Activated CD4-positive, alpha-beta T cell treated with anti-CD3 and anti-CD28 coated beads, Interleukin-2, amount 10 ng/mL, durations not matched to agents 7 days and 5 days (primary cell): ENCODE data around the gene INSRR. TPM values are rescaled to one million over a fixed set of nuclear protein-coding genes. Genes with fewer than 3 reads are reported as not detected.

Experiments
- CTCF ChIA-PET: fragments of 350-600 bp; sonication (Branson Sonifier 250); formaldehyde crosslinking; loops from one replicate; lab custom pipeline; 2021; ENCODE audit warnings: antibody characterized with exemption; lab: Charles Lee
- POLR2A ChIA-PET: fragments of 350-600 bp; sonication (Branson Sonifier 250); formaldehyde crosslinking; loops from one replicate; lab custom pipeline; 2021; ENCODE audit warnings: antibody characterized with exemption; lab: Charles Lee
- DNase-seq: peaks from one replicate; pipeline ENCODE4 v3.0.0-alpha.2; 2020
- H3K27ac Mint-ChIP-seq: one replicate; pipeline ENCODE4 v1.8.0; 2021; ENCODE audit warnings: mild to moderate bottlenecking, moderate library complexity, mixed read lengths
- H3K27me3 Mint-ChIP-seq: one replicate; pipeline ENCODE4 v1.8.0; 2021; ENCODE audit warnings: mixed read lengths
- H3K36me3 Mint-ChIP-seq: one replicate; pipeline ENCODE4 v1.8.0; 2021; ENCODE audit warnings: low read depth, mixed read lengths
- H3K4me1 Mint-ChIP-seq: one replicate; pipeline ENCODE4 v1.8.0; 2021; ENCODE audit warnings: mixed read lengths
- H3K4me3 Mint-ChIP-seq: one replicate; pipeline ENCODE4 v1.8.0; 2021; ENCODE audit warnings: mild to moderate bottlenecking, moderate library complexity, mixed read lengths
- H3K9me3 Mint-ChIP-seq: one replicate; pipeline ENCODE4 v1.8.0; 2021; ENCODE audit warnings: mixed read lengths
- total RNA-seq, 2 experiments: library from RNA; stranded (reverse); gene quantifications; one replicate each; pipeline ENCODE4 v1.2.3, GENCODE V29; 2021

Gene INSRR
- total RNA-seq, 2 experiments from 2014 or later, result 0.05 TPM; not detected in 1

DNA sequence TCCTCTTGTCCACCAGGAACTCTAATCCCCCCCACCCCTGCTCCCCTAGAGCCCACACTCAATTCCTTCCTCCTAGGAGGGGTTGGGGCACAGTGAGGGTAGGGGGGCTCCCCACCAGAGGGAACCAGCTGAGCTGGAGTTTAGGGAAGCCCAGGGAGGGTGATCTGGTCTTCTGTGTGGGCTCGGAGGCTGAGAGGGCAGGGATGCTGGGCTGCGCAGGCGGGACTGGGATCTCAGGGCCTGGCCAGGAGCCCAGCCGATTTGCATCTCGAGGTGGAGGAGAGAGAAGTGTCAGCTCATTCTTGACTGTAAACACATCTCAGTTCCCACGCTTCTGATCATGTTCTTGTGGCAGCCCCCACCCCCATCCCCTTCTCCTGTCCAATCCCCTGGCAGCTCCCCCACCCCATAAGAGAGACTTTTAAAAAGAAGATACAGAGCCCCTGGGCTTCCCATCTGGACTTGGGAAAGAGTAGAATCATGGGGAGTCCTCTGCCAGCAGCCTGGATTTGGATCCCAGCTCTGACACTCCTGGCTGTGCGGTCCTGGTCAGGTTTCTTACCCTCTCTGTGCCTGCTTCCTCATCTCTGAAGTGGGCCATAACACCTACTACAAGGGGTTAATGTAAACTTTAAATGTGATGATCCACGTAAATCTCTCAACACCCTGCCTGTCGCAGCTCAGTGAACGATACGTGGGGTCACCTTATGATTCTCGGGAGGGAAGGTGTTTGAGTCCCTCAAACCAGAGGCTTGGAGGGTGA, 41.2 kb upstream of the INSRR start:
- H3K36me3 Mint-ChIP-seq, result no peaks in the 10 kb centered on the region
- POLR2A ChIA-PET, result no interaction called here
- CTCF ChIA-PET, result interaction anchor here (0.5 to 2.6 kb wide), 5 partner anchors 11 to 463 kb away, joined by 3 to 6 read pairs (median 3); no protein-coding TSS in a partner anchor
- H3K9me3 Mint-ChIP-seq, result no peaks in the 10 kb centered on the region
- peaks cover 14% of the 10 kb centered on the region for H3K27me3 Mint-ChIP-seq
- H3K4me3 Mint-ChIP-seq, result no peak overlapping the region
- peak overlapping the region; percentile 44 for H3K27ac Mint-ChIP-seq
- DNase-seq, result no peak
- peaks cover 13% of the 10 kb centered on the region for H3K4me1 Mint-ChIP-seq

DNA sequence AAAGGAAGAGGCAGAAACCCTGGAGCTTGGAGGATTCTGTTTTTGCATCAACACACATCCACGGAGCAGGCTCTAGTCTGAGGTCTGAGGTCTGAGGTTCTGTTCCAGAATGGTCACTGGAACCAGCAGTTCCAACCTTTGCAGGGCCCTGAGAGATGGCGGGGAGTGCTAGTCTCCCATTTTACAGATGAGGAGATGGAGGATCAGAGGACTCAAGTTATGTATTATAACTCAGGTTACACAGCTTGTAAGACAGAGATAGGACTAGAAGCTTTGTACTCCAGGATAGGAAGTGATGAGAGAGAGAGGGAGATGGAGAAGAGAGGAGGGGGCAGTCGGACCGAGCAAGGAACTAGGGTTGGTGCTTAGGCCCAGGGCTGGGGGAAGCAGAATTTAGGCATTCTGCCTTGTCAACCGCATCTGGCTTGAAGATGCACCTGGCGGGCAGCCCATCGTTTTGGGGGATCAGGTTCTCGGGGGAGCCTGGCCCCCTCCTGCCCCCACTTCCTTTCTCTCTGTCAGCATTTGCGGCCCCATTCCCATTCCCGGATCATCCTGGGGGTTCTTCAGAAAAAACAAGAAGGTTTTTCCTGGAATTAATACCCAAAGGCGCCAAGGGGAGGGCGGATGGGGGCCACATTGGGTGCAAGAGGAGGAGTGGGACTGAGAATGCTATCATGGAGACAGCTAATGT, 40.2 kb upstream of the INSRR start:
- Mint-ChIP-seq H3K4me1 (peaks cover 14% of the 10 kb centered on the region), H3K36me3 (no peaks in the 10 kb centered on the region), H3K27me3 (peaks cover 21% of the 10 kb centered on the region), H3K27ac (no peak overlapping the region), H3K4me3 (no peak overlapping the region), H3K9me3 (no peaks in the 10 kb centered on the region)
- CTCF ChIA-PET, result interaction anchor here (0.7 to 2.1 kb wide), 8 partner anchors 9 to 288 kb away, joined by 3 to 10 read pairs (median 4); no protein-coding TSS in a partner anchor
- POLR2A ChIA-PET, result no interaction called here
- DNase-seq, result no peak

DNA sequence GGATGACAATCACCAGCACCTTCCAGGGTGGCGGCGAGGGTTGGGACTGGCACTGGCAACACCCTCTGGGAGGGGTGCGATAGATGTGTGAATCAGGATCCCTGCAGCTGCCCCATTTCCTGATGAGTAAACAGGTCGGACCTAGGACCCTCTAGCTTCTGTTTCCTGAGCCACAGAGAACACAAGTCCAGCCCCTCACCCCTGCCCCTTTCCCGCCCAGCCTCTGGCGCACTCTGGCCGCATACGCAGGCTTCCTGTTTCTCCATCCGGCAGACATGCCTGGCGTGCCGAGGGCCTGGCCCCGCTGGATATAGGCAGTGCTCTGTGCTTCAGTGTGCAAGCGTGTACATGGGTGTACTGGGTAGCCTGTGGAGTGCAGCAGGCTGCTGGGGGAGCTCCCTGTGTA, 39.2 kb upstream of the INSRR start:
- peaks cover 18% of the 10 kb centered on the region for H3K4me1 Mint-ChIP-seq
- POLR2A ChIA-PET, result no interaction called here

DNA sequence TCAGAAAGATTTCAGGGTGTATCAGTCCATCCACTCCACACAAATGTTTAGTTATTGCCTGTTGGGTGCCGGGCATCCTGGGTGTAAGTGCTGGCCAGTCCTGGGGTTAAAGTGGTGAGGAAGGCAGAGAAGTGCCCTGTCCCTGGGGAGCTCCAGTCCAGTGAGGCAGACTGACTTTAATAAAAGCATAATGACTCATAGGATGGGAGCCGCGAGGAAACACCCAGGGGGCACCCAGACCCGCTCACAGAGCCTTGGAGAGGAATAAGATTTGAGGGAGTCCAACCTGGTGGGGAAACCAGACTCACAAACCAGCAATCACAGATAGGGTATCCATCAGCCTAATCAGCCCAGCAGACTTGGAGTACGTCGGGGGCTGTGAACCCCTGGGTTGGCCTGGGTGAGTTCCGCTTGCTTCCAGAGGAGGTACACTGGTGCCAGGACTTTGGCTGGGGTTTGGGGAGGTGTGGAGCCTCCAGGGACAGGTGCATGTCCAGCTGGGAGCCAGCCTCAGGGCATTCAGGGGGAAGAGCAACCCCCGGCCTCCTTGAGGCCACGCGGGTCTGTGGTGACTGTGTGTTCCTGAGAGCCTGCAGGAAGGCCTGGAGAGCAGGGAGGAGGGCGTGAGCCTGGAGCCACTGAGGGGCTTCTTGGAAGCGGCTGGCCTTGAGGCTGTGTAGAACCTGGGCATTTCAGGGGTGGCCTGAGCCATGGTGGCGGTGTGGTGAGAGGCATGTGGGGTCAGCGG, 38.3 kb upstream of the INSRR start:
- Mint-ChIP-seq H3K4me3 (no peak overlapping the region), H3K4me1 (peaks cover 27% of the 10 kb centered on the region), H3K27ac (no peak overlapping the region), H3K9me3 (no peaks in the 10 kb centered on the region), H3K27me3 (peaks cover 33% of the 10 kb centered on the region), H3K36me3 (no peaks in the 10 kb centered on the region)
- ChIA-PET CTCF (interaction anchor here (1.2 to 2.1 kb wide), 4 partner anchors 13 to 35 kb away, joined by 3 to 10 read pairs (median 4); no protein-coding TSS in a partner anchor), POLR2A (no interaction called here)
- DNase-seq, result no peak

More for the DNA sequence above, 39.2 kb upstream of the INSRR start:
- Mint-ChIP-seq H3K9me3 (no peaks in the 10 kb centered on the region), H3K27ac (no peak overlapping the region), H3K4me3 (no peak overlapping the region), H3K36me3 (no peaks in the 10 kb centered on the region), H3K27me3 (peaks cover 27% of the 10 kb centered on the region)
- DNase-seq, result no peak
- CTCF ChIA-PET, result interaction anchor here (1.2 to 2.1 kb wide), 4 partner anchors 13 to 36 kb away, joined by 3 to 10 read pairs (median 4); no protein-coding TSS in a partner anchor

DNA sequence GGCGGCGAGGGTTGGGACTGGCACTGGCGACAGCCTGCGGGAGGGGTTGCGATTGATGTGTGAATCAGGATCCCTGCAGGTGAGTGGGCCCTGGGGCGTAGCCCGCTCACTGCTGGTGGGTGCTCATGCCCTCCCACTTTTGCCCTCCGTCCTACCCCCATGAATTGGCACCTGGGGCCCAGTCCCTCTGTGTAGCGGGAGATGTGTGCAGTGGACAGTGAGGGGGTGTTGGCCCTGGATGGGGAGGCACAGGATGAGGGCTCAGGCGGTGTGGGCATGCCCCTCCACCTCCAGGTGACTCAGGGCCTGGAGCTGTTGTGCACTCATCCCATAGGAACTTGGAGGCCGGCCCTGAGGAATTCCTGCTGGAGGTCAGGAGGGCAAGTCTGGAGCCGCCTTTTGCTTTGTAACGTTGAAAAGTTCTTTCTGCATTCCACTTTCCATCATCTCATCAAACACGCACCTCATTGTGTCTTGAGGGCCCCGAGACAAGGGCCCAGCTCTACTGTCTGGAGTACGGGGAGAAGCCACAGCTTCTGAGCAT, 37.6 kb upstream of the INSRR start:
- POLR2A ChIA-PET, result no interaction called here
- Mint-ChIP-seq H3K4me1 (peaks cover 33% of the 10 kb centered on the region), H3K36me3 (no peaks in the 10 kb centered on the region), H3K27me3 (peaks cover 39% of the 10 kb centered on the region), H3K27ac (no peak overlapping the region), H3K9me3 (no peaks in the 10 kb centered on the region), H3K4me3 (no peak overlapping the region)
- CTCF ChIA-PET, result no interaction called here
- no peak for DNase-seq

DNA sequence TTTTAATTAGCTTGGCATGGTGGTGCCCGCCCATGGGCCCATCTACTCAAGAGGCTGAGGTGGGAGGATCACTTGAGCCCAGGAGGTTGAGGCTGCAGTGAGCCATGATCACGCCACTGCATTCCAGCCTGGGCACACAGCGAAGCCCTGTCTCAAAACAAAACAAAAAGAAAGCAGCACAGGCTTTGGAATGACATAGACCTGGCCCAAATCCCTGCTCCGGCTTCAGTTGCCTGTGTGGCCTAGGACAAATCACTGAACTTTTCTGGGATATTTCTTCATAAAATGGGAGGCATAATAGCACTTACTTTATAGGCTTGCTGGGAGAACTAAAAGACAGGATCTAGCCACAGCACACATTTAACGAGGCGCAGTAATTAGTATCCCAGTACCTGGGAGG, 37.0 kb upstream of the INSRR start:
- H3K27ac Mint-ChIP-seq, result no peak overlapping the region
- H3K27me3 Mint-ChIP-seq, result peaks cover 43% of the 10 kb centered on the region
- no peaks in the 10 kb centered on the region for H3K36me3 Mint-ChIP-seq
- ChIA-PET POLR2A (no interaction called here), CTCF (no interaction called here)
- H3K4me1 Mint-ChIP-seq, result peaks cover 34% of the 10 kb centered on the region
- no peak for DNase-seq
- H3K9me3 Mint-ChIP-seq, result no peaks in the 10 kb centered on the region
- H3K4me3 Mint-ChIP-seq, result no peak overlapping the region

DNA sequence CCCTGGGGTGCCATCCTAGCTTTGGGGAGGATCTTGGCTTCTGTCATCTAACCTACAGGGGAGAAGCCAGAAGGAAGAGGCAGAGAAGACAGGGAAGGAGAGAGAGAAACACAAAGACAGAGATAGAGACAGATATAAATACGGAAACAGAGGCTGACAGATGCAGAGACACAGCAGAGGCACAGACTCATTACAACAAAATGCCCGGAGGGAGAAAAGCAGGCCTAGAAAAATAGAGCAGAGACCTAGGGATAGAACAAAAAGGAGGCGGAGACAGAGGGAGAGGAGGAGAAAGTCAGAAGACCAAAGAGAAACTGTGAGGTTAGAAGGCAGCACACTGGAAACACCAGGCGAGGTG, 36.5 kb upstream of the INSRR start:
- no peak overlapping the region for H3K27ac Mint-ChIP-seq
- ChIA-PET CTCF (no interaction called here), POLR2A (no interaction called here)
- no peaks in the 10 kb centered on the region for H3K36me3 Mint-ChIP-seq
- H3K4me1 Mint-ChIP-seq, result peaks cover 34% of the 10 kb centered on the region
- H3K4me3 Mint-ChIP-seq, result no peak overlapping the region
- no peaks in the 10 kb centered on the region for H3K9me3 Mint-ChIP-seq
- no peak for DNase-seq
- H3K27me3 Mint-ChIP-seq, result peaks cover 46% of the 10 kb centered on the region

DNA sequence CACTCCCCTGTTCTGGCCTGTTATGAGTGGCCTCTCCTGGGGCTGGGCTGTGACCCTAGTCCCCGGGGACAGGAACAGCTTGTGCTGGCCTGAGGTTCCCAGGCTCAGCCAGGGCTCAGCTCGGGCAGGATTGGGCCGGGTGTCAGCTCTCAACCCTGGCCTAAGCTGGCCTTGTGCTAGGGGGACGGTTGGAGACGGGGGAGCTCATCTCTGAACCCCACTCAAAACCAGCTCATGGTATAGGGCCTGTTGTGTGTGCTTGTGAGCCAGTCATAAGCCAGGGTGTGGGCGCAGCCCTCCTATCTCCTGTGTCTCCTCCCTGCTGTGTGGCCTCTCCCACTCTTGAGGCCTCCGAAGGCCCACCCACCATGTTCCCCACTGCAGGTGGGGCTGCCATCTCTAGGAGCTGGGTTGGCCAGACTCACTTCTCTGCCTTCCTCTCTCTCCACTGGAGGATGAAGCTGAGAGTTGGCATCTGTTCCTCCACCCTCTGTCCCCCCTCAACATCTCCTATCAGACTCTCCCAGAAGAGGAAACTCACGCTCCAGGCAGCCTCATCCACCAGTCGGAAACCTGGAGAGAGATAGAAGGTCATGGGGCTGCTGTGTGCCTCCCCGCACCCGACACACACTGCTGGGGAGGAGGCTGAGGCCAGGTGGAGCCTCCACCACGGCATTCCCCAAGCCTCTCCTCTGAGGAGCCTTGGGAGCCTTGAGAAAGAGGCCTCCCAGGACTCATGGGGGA, 36.0 kb upstream of the INSRR start:
- H3K27me3 Mint-ChIP-seq, result peaks cover 50% of the 10 kb centered on the region

DNA sequence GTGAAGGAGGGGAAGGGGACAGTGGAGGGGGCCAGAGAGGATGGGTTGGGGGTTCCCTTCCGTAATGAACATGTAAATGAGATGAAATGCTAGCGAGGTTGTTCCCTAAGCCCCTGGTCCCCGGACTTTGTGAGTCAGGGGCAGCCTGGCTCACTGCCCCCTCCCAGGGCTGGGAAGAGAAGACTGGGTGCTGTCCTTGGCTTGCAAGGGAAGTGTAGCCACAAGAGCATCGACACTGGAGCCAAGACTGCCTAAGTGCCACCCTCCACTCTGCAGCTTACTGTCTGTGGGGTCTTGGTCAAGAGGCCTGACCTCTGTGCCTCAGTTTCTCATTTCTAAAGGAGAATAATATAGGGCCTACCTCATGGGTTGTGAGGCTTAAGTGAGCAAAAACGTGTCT, 35.1 kb upstream of the INSRR start:
- H3K27ac Mint-ChIP-seq, result no peak overlapping the region
- no peaks in the 10 kb centered on the region for H3K36me3 Mint-ChIP-seq
- no peaks in the 10 kb centered on the region for H3K9me3 Mint-ChIP-seq
- no peak for DNase-seq
- H3K4me1 Mint-ChIP-seq, result peaks cover 37% of the 10 kb centered on the region
- peaks cover 52% of the 10 kb centered on the region for H3K27me3 Mint-ChIP-seq
- H3K4me3 Mint-ChIP-seq, result no peak overlapping the region
- CTCF ChIA-PET, result interaction anchor here (1.4 to 1.9 kb wide), 4 partner anchors 10 to 168 kb away, joined by 4 to 5 read pairs (median 4); no protein-coding TSS in a partner anchor
- POLR2A ChIA-PET, result no interaction called here

More for the DNA sequence above, 36.0 kb upstream of the INSRR start:
- Mint-ChIP-seq H3K27ac (no peak overlapping the region), H3K36me3 (no peaks in the 10 kb centered on the region), H3K9me3 (no peaks in the 10 kb centered on the region), H3K4me1 (peaks cover 37% of the 10 kb centered on the region), H3K4me3 (no peak overlapping the region)
- POLR2A ChIA-PET, result no interaction called here
- no peak for DNase-seq
- CTCF ChIA-PET, result interaction anchor here (0.5 to 1.9 kb wide), 6 partner anchors 11 to 197 kb away, joined by 3 to 5 read pairs (median 4); no protein-coding TSS in a partner anchor

DNA sequence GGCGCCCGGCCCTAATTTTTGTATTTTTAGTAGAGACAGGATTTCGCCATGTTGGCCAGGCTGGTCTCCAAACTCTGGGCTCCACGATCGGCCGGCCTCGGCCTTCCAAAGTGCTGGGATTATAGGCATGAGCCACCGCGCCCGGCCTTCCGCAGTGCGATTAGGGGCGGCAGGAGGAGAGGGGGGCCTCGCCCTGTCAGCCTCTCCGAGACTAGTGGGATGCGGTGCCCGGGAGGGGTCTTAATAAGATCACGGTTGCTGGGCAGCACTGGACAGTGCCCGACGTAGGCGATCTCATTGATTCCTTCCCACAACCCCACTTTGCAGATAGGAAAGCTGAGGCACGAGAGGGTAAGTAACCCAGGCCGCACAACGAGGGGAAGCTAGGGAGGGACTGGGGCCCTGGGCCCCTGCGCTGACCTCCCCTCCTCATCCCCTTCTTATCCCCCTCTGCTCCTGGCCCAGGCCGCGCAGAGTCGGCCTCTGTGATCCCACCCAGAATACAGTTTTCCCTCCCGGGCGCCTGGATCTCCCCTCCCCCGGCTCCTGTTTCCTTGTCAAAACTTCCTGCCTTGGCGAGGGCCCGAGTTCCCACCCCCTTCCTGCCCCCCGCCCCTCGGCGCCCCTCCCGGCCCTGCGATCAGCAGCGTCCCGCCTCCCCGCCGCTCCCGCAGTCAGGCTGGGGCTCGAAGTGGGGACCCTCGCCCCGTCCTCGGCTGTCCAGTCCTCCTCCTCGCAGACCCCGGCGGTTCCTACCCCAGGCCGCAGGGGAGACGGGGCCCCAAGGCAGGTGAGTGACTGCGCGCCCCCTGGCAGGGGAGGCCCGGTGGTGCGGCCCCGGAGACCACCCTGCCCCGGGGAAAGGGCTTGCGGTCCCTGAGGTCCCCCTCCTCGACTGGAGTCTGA, 34.4 kb upstream of the INSRR start, which contains the start of gene PEAR1:
Gene PEAR1 (plus strand): TSS at position 671 of the 906 bp plus-strand sequence. CDS start 10,209 bp downstream, outside the sequence.
- H3K4me3 Mint-ChIP-seq, result peak within 1 kb of the TSS; percentile 63
- DNase-seq, result no peak
- no peaks in the 10 kb centered on the region for H3K9me3 Mint-ChIP-seq
- peaks cover 50% of the 10 kb centered on the region for H3K27me3 Mint-ChIP-seq
- H3K36me3 Mint-ChIP-seq, result no peaks in the 10 kb centered on the region
- ChIA-PET POLR2A (no interaction called here), CTCF (interaction anchor here (0.6 to 5.3 kb wide), 14 partner anchors 9 to 385 kb away, joined by 3 to 31 read pairs (median 4); partner anchors contain the start of genes NTRK1 and PRCC)
- peaks cover 32% of the 10 kb centered on the region for H3K4me1 Mint-ChIP-seq
- H3K27ac Mint-ChIP-seq, result peak within 1 kb of the TSS; percentile 65
